ENCODE measurements around the gene C7. TPM values are rescaled to one million over a fixed set of nuclear protein-coding genes. Genes with fewer than 3 reads are reported as not detected.
"Not testable (repeated sequence)": the region's sequence is repeated elsewhere in the genome, so short reads cannot be mapped to it uniquely, and the experiment has no call there.

C7 gene
- polyA plus RNA-seq, 3 donors = 179 to 208 (median 206) TPM

DNA sequence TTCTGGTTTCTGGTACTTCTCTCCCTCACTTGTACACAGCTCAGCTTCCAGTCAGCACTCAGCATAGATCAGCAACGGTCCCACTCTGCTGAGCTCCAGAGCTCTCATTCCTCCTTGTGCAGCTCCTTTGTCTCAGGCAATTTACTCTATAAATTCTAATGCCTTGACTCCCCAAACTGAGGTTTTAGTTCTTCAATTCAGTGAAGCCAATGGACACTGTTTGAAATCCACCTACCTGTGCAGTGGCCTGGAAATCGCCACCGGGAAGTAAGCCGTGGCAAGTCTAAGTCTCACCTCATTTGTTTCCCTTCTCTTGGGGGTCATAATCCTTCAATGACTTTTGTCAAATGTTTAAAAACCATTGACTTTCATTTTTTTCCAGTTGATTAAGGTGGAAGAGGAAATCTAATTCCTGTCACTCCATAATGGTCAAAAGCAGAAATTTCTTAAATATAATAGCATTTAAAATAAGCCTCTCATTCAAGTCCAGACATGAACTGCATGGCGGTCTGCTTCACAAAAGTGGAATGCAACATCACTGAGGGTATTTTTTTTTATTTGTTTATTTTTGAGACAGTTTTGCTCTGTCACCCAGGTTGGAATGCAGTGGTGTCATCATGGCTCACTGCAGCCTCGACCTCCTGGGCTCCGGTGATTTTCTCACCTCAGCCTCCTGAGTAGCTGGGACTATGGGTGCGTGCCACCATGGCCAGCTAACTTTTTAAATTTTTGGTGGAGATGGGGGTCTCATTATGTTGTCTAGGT lies 79.6 kb downstream of the C7 start:
- DNase-seq (ENCODE audit: low read depth in 3 of 3, low spot score in 2 of 3) = no peak

DNA sequence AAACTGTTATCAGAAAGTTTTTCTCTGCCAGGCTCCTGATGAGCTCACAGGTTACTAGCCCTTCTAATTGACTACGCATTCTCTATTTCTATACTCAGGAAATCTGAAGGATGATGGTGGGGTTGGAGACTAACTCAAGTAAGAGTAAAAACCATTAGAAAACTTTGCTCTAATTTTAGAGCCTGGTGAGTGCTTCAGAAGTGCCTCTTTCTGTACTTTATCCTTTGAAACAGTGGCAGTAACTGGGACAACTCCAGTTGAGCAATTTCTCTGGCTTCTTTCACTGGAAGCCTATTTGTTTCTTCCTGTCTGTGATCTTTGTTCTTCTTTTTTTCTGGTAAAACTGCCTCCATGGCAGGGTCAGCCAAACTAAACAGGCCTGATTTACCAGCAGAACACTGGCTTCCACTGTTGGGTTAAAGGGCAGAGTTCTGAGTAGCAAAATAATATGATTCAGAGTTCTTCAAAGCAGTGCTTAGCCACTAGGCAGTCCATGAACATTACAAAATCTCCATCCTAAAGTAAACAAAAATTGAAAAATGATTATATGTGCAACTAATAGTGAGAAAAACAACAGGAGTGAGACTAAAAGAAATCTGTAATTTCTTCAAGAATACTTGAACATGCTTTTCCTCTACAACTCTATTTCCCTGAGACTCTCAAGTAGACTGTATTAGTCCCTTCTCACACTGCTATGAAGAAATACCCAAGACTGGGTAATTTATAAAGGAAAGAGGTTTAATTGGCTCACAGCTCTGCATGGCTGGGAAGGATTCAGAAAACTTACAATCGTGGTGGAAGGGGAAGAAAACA lies 82.1 kb downstream of the C7 start:
- peak; percentile 17 to 32 (median 29) for DNase-seq (ENCODE audit: low read depth in 3 of 3, low spot score in 2 of 3)

DNA sequence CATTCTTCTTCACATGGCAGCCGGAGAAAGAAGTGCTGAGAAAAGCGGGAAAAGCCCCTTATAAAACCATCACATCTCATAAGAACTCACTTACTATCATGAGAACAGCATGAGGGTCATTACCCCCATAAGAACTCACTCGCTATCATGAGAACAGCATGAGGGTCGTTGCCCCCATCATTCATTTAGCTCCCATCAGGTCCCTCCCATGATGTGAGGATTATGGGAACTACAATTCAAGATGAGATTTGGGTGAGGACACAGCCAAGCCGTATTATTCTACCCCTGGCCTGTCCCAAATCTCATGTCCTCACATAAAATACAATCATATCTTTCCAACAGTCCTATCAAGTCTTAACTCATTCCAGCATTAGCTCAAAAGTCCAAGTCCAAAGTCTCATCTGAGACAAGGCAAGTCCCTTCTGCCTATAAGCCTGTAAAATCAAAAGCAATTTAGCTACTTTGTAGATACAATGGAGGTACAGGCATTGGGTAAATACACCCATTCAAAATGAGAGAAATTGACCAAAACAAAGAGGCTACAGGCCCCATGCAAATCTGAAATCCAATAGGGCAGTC lies 82.8 kb downstream of the C7 start:
- no peak for DNase-seq (ENCODE audit: low read depth in 3 of 3, low spot score in 2 of 3)

DNA sequence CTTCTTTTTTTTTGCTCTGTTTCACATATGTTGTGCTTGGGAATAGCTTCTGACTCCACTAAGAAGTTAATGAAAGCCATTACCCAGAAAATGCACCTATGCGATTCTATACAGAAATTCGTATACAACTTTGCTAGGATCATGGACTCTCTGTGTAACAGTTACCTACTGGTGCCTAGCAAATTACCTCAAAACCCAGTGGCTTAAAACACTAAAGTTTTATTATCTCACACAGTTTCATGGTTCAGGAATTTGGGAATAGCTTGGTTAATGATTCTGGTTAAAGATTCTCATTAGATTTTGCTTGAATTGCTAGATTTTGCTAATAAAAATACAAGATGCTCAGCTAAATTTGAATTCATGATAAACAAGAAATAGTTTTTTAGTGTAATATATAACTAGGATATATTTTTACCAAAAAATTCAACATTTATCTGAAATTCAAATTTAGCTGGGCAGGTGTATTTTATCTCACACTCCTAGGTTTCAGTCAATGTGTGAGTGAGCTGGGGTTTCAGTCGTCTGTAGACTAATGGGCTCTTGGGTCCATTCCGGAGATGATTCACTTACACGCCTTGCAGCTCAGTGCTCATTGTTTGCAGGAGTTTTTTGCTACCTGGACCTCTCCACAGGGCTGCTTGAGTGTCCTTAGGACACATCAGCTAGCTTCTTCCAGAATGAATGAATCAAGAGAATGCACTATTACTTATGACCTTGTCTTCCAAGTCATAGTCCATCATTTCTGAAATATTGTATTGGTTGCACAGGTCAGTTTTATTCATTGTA lies 86.7 kb downstream of the C7 start:
- no peak for DNase-seq (ENCODE audit: low read depth in 3 of 3, low spot score in 2 of 3)

DNA sequence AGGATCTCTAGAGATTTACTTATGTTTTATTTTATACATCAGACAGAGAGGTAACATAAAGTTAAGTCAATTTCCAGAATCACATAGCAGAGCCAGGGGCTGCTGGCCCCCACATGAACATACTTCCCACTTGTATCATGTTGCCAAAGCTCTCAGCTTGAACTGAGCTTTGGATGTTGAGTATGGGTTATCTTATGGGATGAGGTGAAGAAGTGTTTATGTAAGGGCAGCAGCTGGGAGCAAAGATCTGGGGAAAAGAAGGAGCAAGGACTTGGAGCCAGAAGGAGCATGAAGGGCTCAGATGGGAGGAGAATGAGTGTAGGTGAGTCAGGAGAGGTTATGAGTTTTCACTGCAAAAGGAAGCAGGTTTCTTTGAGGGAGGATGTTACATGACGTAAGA lies 89.8 kb downstream of the C7 start:
- no peak for DNase-seq (ENCODE audit: low read depth in 3 of 3, low spot score in 2 of 3)

DNA sequence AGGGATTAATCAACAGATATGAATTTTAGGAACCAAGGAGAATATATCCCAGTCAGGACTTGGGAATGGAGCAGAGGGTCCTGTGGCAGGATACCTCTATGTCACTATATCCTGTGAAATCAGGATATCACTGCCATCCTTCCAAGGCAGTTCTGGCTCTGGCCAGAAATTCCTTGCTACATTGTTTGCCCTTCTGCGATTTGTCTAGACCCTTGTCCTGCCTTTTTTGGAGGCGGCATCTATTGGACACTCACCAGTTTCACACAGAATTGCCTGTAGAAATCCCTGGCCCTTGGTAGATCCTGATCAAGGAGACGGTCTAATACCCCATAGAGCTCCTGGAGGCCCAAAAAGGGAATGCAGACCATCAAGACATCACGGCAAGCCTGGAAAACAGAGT lies 90.7 kb downstream of the C7 start:
- no peak for DNase-seq (ENCODE audit: low read depth in 3 of 3, low spot score in 2 of 3)

DNA sequence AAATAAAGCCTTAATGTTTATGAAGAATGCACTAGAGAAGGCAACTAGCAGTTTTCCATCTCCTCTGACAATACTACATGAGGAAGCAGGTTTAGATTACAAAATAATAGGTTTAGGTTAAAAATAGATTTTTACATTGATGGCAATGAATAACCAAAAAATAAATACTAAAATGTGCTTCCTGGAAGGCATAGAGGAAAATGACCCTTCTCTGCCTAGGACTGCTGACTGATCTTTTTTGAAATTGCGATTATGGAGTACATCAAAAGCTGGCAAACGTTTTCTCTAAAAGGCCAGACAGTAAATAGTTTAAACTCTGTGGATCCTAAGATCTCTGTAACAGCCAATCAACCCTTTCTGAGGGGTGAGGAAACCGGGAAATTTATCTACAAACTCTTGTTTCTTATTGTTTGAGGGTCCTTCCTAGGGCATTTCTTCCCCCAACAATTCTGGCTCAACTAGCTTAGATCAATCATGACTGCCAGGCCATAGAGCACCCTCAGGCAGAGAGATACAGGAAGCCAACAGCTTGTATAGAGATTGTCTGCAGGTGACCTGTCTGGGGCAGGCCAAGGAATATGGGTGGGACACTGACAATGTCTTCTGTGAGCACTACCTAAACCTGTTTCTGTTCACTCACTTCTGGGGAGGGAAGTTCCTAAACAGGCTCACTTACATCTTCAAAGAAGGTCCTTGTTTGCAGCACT lies 94.5 kb downstream of the C7 start:
- DNase-seq (ENCODE audit: low read depth in 3 of 3, low spot score in 2 of 3) = no peak

DNA sequence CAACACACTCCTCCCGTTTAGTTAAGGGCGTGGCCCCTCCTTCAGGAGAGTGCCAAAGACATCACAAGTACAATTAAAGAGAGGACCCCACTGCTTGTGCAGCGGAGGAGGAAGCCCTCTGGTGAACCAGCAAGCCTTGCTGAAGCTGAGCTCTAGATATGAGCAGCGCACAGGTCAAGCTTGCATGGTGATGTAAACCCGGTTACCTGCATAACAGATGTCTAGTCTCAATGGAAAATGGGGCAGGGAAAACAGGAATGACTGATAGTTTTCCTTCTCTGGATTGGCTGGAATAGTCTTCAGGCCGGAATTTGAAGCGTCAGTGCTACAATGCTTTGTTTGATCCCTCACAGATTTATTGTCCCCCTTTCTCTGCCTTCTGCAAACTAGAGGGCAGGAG lies 95.6 kb downstream of the C7 start:
- DNase-seq (ENCODE audit: low read depth in 3 of 3, low spot score in 2 of 3) = no peak

DNA sequence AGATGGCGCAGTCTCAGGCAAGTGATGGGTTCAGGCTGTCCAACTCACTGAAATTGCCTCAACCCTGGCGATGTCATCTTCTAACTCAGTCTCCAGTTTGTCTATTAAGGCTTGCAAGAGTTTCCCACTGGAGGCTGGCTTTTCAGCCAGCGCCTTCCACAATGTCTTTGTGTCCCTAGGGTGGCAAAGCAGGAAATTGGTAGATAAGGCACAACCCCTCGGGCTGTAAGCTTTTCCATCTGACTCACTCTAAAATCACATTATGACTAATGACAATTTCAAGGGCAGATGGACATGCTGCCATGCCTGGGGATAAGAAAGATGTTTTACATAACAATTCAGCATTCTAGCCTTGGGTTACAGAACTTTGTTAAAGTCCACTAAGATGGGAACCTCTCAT lies 99.9 kb downstream of the C7 start:
- no peak for DNase-seq (ENCODE audit: low read depth in 3 of 3, low spot score in 2 of 3)

DNA sequence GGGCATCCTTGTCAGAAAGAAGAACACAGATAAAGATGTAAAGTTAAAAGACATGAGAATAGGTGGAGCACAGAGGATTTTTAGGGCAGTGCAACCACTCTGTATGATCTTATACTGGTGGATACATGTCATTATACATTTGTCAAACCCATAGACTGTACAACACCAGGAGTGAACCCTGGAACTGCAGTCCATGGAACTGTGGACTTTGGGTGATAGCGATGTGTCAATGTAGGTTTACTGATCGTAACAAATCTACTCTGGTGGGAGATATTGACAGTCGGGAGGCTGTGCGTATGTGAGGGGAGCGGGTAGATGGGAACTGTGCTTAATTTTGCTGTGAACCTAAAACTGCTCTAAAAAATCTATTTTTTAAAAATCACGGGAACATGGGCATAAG lies 101.3 kb downstream of the C7 start:
- no peak for DNase-seq (ENCODE audit: low read depth in 3 of 3, low spot score in 2 of 3)

DNA sequence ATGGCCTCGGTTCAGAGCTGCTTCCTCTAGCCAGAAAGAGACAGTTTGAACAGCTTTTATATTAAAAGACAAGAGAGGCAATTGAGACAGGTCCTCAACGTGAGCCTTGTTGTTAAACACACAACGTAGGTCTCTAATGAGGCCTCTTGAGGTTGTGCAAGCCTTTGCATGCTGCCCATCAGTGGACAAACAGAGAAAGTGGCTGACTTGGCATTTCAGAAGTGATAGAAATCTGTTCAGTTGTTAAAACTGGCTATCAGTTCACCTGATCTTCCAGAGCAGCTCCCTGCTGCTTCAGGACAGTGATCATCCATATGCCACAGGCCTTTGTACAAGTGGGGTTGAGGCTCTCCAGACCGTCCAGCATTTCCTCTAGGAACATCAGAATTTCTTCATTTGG lies 103.0 kb downstream of the C7 start:
- DNase-seq (ENCODE audit: low read depth in 3 of 3, low spot score in 2 of 3) = no peak

DNA sequence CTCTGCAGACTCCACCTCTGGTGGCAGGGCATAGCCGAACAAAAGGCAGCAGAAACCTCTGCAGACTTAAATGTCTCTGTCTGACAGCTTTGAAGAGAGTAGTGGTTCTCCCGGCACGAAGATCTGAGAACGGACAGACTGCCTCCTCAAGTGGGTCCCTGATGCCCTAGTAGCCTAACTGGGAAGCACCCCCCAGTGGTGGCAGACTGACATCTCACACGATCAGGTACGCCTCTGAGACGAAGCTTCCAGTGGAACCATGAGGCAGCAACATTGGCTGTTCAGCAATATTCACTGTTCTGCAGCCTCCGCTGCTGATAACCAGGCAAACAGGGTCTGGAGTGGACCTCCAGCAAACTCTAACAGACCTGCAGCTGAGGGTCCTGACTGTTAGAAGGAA lies 113.3 kb downstream of the C7 start:
- not testable (repeated sequence) for DNase-seq (ENCODE audit: low read depth in 3 of 3, low spot score in 2 of 3)

Other genes starting within 250 kb of the C7 start
- 10 to 100 TPM in 2 of 3 donors, 1 to 10 TPM in 1; 9.5 to 14.3 (median 12.2) TPM for gene PTGER4, start 229.6 kb upstream of the C7 start, polyA plus RNA-seq (ENCODE audit: insufficient read length in 3 of 3)
- gene TTC33, start 153.5 kb upstream of the C7 start, polyA plus RNA-seq (ENCODE audit: insufficient read length in 3 of 3) = 10 to 100 TPM; 40.4 to 44.8 (median 44.1) TPM
- 10 to 100 TPM; 76.0 to 81.4 (median 80.8) TPM for gene PRKAA1, start 111.1 kb upstream of the C7 start, polyA plus RNA-seq (ENCODE audit: insufficient read length in 3 of 3)
- gene RPL37, start 74.3 kb upstream of the C7 start, polyA plus RNA-seq (ENCODE audit: insufficient read length in 3 of 3) = 1,000 to 10,000 TPM; 2,117 to 2,258 (median 2,192) TPM
- gene CARD6, start 68.1 kb upstream of the C7 start, polyA plus RNA-seq (ENCODE audit: insufficient read length in 3 of 3) = 1 to 10 TPM; 3.2 to 3.4 (median 3.3) TPM
- under 1 TPM in 2 of 3 donors, not detected in 1; 0.14 to 0.17 TPM for gene MROH2B, start 161.8 kb downstream of the C7 start, polyA plus RNA-seq (ENCODE audit: insufficient read length in 3 of 3)